ENCODE measurements around the gene RRN3.
"Not testable (repeated sequence)": the region's sequence is repeated elsewhere in the genome, so short reads cannot be mapped to it uniquely, and the experiment has no call there.

GRCh38 chr16:15027051-15027450 is 67.0 kb downstream of the RRN3 start:
- TF ChIP-seq, protein P1, sequence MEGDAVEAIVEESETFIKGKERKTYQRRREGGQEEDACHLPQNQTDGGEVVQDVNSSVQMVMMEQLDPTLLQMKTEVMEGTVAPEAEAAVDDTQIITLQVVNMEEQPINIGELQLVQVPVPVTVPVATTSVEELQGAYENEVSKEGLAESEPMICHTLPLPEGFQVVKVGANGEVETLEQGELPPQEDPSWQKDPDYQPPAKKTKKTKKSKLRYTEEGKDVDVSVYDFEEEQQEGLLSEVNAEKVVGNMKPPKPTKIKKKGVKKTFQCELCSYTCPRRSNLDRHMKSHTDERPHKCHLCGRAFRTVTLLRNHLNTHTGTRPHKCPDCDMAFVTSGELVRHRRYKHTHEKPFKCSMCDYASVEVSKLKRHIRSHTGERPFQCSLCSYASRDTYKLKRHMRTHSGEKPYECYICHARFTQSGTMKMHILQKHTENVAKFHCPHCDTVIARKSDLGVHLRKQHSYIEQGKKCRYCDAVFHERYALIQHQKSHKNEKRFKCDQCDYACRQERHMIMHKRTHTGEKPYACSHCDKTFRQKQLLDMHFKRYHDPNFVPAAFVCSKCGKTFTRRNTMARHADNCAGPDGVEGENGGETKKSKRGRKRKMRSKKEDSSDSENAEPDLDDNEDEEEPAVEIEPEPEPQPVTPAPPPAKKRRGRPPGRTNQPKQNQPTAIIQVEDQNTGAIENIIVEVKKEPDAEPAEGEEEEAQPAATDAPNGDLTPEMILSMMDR (IDR thresholded peaks at IDR 0.05): not testable (repeated sequence)
- TF ChIP-seq POLR2A (IDR thresholded peaks at IDR 0.05): not testable (repeated sequence)

All from Peyer's patch (tissue), 4 donors.